SK-N-SH treated with all-trans-retinoic acid at 6 μM for 48 hours (cell line): Measurements from ENCODE around the gene SNCB.

ENCODE experiments used
- ATAC-seq: fragments of 200-7000 bp; cut with Tn5 transposase; 3 replicates; pipeline ENCODE4 v1.9.1; 2020; ENCODE audit warnings: mild to moderate bottlenecking, moderate library complexity
- BACH2 ChIP-seq: fragments of 250-450 bp; sonication (Bioruptor Pico); IDR thresholded peaks from 2 replicates; pipeline ENCODE4 v1.9.0; 2021; ENCODE audit warnings: mild to moderate bottlenecking, borderline replicate concordance
- CREB5 ChIP-seq: fragments of 250-450 bp; sonication (Bioruptor Pico); IDR thresholded peaks from 2 replicates; pipeline ENCODE4 v1.5.1; 2020; ENCODE audit warnings: low read depth, mild to moderate bottlenecking, moderate library complexity
- ESRRG ChIP-seq: fragments of 250-450 bp; sonication (Bioruptor Pico); IDR thresholded peaks from 2 replicates; pipeline ENCODE4 v1.6.1; 2021; ENCODE audit warnings: mild to moderate bottlenecking
- GLIS3 ChIP-seq: fragments of 250-450 bp; sonication (Bioruptor Pico); IDR thresholded peaks from 2 replicates; pipeline ENCODE4 v1.5.0; 2020; ENCODE audit warnings: mild to moderate bottlenecking, moderate library complexity
- OSR1 ChIP-seq: fragments of 250-450 bp; sonication (Bioruptor Pico); IDR thresholded peaks from 2 replicates; pipeline ENCODE4 v1.8.0; 2022; ENCODE audit warnings: moderate library complexity, mild to moderate bottlenecking, inconsistent platforms
- POU6F1 ChIP-seq: fragments of 250-450 bp; sonication (Bioruptor Pico); IDR thresholded peaks from 2 replicates; pipeline ENCODE4 v1.8.0; 2021; ENCODE audit warnings: low read depth, mild to moderate bottlenecking, moderate library complexity, borderline replicate concordance
- PPARA ChIP-seq: fragments of 250-450 bp; sonication (Bioruptor Pico); IDR thresholded peaks from 2 replicates; pipeline ENCODE4 v1.5.0; 2020; ENCODE audit warnings: mild to moderate bottlenecking, borderline replicate concordance
- SNAI2 ChIP-seq: fragments of 250-450 bp; sonication (Bioruptor Pico); IDR thresholded peaks from 2 replicates; pipeline ENCODE4 v1.5.0; 2020; ENCODE audit warnings: mild to moderate bottlenecking, moderate library complexity
- TCF4 ChIP-seq: fragments of 250-450 bp; sonication (Bioruptor Pico); IDR thresholded peaks from 2 replicates; pipeline ENCODE4 v1.8.0; 2021; ENCODE audit warnings: mild to moderate bottlenecking, moderate library complexity, borderline replicate concordance
- TOX ChIP-seq: fragments of 250-450 bp; sonication (Bioruptor Pico); IDR thresholded peaks from 2 replicates; pipeline ENCODE4 v1.8.0; 2021; ENCODE audit warnings: mild to moderate bottlenecking, moderate library complexity, borderline replicate concordance
- TSHZ2 ChIP-seq: fragments of 250-450 bp; sonication (Bioruptor Pico); IDR thresholded peaks from 2 replicates; pipeline ENCODE4 v1.5.0; 2020; ENCODE audit warnings: mild to moderate bottlenecking, moderate library complexity
- ZC3H10 ChIP-seq: fragments of 250-450 bp; sonication (Bioruptor Pico); IDR thresholded peaks from 2 replicates; pipeline ENCODE4 v1.5.1; 2021; ENCODE audit warnings: mild to moderate bottlenecking, moderate library complexity
- ZFP3 ChIP-seq: fragments of 250-450 bp; sonication (Bioruptor Pico); IDR thresholded peaks from 2 replicates; pipeline ENCODE4 v1.5.0; 2020; ENCODE audit warnings: mild to moderate bottlenecking, moderate library complexity
- ZNF565 ChIP-seq: fragments of 450-650 bp; formaldehyde crosslinking; conservative IDR thresholded peaks from 2 replicates; pipeline ENCODE4 v1.5.0; 2020; ENCODE audit warnings: low read depth, mild to moderate bottlenecking, moderate library complexity
- ZNF70 ChIP-seq: fragments of 450-650 bp; formaldehyde crosslinking; IDR thresholded peaks from 2 replicates; pipeline ENCODE4 v1.5.0; 2020; ENCODE audit warnings: mild to moderate bottlenecking, moderate library complexity
- ZNF8 ChIP-seq: fragments of 450-650 bp; formaldehyde crosslinking; IDR thresholded peaks from 2 replicates; pipeline ENCODE4 v1.5.0; 2020; ENCODE audit warnings: mild to moderate bottlenecking, moderate library complexity
- TF ChIP-seq, protein P1 (sequence below): fragments of 250-450 bp; sonication (Bioruptor Pico); IDR thresholded peaks from 2 replicates; pipeline ENCODE4 v1.8.0; 2020; ENCODE audit warnings: mild to moderate bottlenecking, moderate library complexity, borderline replicate concordance

Gene SNCB

DNA sequence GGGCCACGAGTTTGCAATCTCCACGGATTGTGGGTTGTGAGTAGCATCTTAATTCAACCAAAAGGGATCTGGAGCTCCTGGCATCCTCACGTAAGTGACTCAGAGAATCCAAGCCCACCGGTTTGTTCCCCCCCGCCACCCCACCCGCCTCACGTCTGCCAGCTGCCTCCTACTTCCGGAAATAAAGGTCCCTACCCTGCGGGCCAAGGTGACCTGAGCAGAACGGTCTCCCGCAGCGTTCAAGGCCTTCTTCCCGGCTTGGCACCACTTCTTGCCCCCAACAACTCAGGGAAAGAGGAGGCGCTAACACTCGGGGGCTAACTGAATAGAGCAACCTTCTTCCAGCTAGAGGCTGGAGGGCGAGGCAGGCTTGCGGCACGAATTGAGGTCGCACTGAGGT, 11.6 kb downstream of the SNCB start (continued):
- TF ChIP-seq, protein P1, sequence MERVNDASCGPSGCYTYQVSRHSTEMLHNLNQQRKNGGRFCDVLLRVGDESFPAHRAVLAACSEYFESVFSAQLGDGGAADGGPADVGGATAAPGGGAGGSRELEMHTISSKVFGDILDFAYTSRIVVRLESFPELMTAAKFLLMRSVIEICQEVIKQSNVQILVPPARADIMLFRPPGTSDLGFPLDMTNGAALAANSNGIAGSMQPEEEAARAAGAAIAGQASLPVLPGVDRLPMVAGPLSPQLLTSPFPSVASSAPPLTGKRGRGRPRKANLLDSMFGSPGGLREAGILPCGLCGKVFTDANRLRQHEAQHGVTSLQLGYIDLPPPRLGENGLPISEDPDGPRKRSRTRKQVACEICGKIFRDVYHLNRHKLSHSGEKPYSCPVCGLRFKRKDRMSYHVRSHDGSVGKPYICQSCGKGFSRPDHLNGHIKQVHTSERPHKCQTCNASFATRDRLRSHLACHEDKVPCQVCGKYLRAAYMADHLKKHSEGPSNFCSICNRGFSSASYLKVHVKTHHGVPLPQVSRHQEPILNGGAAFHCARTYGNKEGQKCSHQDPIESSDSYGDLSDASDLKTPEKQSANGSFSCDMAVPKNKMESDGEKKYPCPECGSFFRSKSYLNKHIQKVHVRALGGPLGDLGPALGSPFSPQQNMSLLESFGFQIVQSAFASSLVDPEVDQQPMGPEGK (CRISPR knock-in tag) = no peak

GRCh38 chr5:176616511-176616910, 13.8 kb downstream of the SNCB start:
- ATAC-seq = no peak
- TF ChIP-seq ZNF8 (CRISPR knock-in tag) (no peak), TCF4 (no peak), SNAI2 (CRISPR knock-in tag) (no peak), CREB5 (CRISPR knock-in tag) (no peak), ZFP3 (CRISPR knock-in tag) (no peak), ZNF70 (CRISPR knock-in tag) (no peak), TSHZ2 (no peak), GLIS3 (no peak)

- TF ChIP-seq POU6F1 (CRISPR knock-in tag) (no peak), TOX (CRISPR knock-in tag) (no peak), ZNF565 (CRISPR knock-in tag) (no peak)
- ATAC-seq = peak; percentile 35
These were observed 15.4 kb downstream of the SNCB start for GRCh38 chr5:176614805-176615478.

GRCh38 chr5:176612855-176613254, 17.5 kb downstream of the SNCB start:
- no peak for TF ChIP-seq TOX (CRISPR knock-in tag)
- no peak for TF ChIP-seq ZNF70 (CRISPR knock-in tag)
- no peak for TF ChIP-seq ESRRG (CRISPR knock-in tag)
- no peak for TF ChIP-seq SNAI2 (CRISPR knock-in tag)
- TF ChIP-seq, protein P1 (CRISPR knock-in tag) = no peak
- TF ChIP-seq PPARA = no peak
- no peak for TF ChIP-seq OSR1 (CRISPR knock-in tag)
- TF ChIP-seq ZC3H10 (CRISPR knock-in tag) = no peak
- no peak for TF ChIP-seq GLIS3
- TF ChIP-seq BACH2 (CRISPR knock-in tag) = no peak
- no peak for TF ChIP-seq TCF4
- no peak for TF ChIP-seq ZNF565 (CRISPR knock-in tag)
- TF ChIP-seq TSHZ2 = no peak
- no peak for ATAC-seq
